ENCODE data around the gene KIF1B. TPM values are rescaled to one million over a fixed set of nuclear protein-coding genes. Genes with fewer than 3 reads are reported as not detected.

KIF1B gene
- total and polyA plus RNA-seq, 2 donors (not counting 1 experiment from before 2014, with no cell fraction given): 3.5 to 16.4 TPM

DNA sequence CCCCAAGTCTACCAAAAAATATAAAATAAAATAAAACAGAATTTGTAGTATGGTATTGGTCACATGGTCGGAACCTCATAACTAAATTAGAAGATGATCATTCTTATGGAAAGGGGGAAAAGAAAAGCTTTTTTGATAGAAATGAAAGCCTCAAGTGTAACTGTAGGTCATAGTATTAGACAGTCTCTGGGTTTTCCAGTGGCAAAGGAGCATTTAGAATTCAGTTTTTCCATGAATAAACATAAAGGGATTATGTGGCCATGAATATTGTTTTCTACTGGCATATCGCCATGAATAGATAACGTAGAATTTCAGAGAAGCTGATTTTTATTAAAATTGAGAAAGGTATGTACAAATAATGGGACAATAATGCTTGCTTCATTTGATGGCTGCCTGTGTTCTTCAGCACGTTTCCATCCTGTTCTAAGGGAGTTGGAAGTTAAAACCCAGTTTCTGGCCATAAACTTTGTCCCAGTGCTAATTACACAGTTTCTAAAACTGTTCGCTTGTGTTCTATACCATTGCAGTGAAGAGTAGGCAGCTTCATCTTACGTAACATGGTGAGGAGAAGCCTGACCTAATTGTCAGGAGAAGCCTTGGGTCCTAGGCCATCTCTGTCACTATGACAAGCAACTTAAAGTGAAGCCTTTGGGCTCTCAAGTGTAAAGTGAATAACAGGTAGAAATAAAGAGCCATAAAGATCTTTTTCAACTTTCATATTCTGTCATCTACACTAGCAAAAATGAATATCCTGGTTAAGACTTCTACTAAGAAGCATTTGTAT is 118.0 kb downstream of the KIF1B start:
- Histone ChIP-seq H3K9ac (ENCODE audit: low read length) (no peak overlapping the region), H2AFZ (ENCODE audit: insufficient read depth, low read depth, low read length, poor library complexity, severe bottlenecking) (no peak overlapping the region), H3K4me2 (replicated peaks; ENCODE audit: low read depth, low read length, poor library complexity, severe bottlenecking) (no peak overlapping the region), H3K4me1 (ENCODE audit: control insufficient read depth in 2 of 2, insufficient read depth in 2 of 2, low read length in 2 of 2) (no peaks in the 10 kb centered on the region), H3K27me3 (replicated peaks in 1 of 4; ENCODE audit: control extremely low read depth in 1 of 4, control insufficient read depth in 3 of 4, insufficient read depth in 4 of 4, low read length in 3 of 4) (no peaks in the 10 kb centered on the region), H3K79me2 (ENCODE audit: control insufficient read depth, insufficient read depth, low read length) (no peaks in the 10 kb centered on the region), H3K27ac (ENCODE audit: low read length in 2 of 2) (no peak overlapping the region), H3K4me3 (ENCODE audit: control extremely low read depth in 1 of 5, extremely low read depth in 1 of 5, insufficient read depth in 1 of 5, low read depth in 2 of 5, low read length in 4 of 5) (no peak overlapping the region), H3K9me3 (ENCODE audit: control extremely low read depth in 1 of 3, control insufficient read depth in 2 of 3, insufficient read depth in 1 of 3, low read length in 2 of 3) (no peaks in the 10 kb centered on the region), H3K36me3 (replicated peaks in 1 of 2; ENCODE audit: control extremely low read depth in 1 of 2, control insufficient read depth in 1 of 2, extremely low read depth in 1 of 2, insufficient read depth in 2 of 2, low read length in 1 of 2) (peaks cover 0 to 1% of the 10 kb centered on the region in 2 experiments), H4K20me1 (ENCODE audit: control insufficient read depth, insufficient read depth, low read length, poor library complexity, severe bottlenecking) (no peaks in the 10 kb centered on the region)
- WGBS (ENCODE audit: insufficient coverage): 97% methylated on average over 5 of the region's 6 CpGs
- POLR2A ChIA-PET: no interaction called here
- Mint-ChIP-seq H3K27ac (no peak overlapping the region), H3K9me3 (ENCODE audit: insufficient read depth) (no peaks in the 10 kb centered on the region), H3K4me3 (no peak overlapping the region), H3K27me3 (no peaks in the 10 kb centered on the region), H3K4me1 (no peaks in the 10 kb centered on the region)
- CTCF ChIA-PET: no interaction called here
- ATAC-seq (ENCODE audit: low read depth) (no peak), DNase-seq (no peak)
- no peak for TF ChIP-seq CTCF (IDR thresholded peaks at IDR 0.05)
- no peak for TF ChIP-seq EZH2 (IDR thresholded peaks at IDR 0.05; ENCODE audit: borderline replicate concordance, insufficient read depth, low read depth, low read length, poor library complexity, severe bottlenecking)
- intact Hi-C loops (cut with micrococcal nuclease): no loop called here

GRCh38 chr1:10337436-10337835 is 127.1 kb downstream of the KIF1B start:
- Histone ChIP-seq H3K9ac (ENCODE audit: low read length) (no peak overlapping the region), H2AFZ (ENCODE audit: insufficient read depth, low read depth, low read length, poor library complexity, severe bottlenecking) (no peak overlapping the region), H3K4me2 (replicated peaks; ENCODE audit: low read depth, low read length, poor library complexity, severe bottlenecking) (no peak overlapping the region), H3K79me2 (ENCODE audit: control insufficient read depth, insufficient read depth, low read length) (no peaks in the 10 kb centered on the region), H3K4me1 (ENCODE audit: control insufficient read depth in 2 of 2, insufficient read depth in 2 of 2, low read length in 2 of 2) (no peaks in the 10 kb centered on the region), H3K9me3 (ENCODE audit: control extremely low read depth in 1 of 3, control insufficient read depth in 2 of 3, insufficient read depth in 1 of 3, low read length in 2 of 3) (no peaks in the 10 kb centered on the region), H4K20me1 (ENCODE audit: control insufficient read depth, insufficient read depth, low read length, poor library complexity, severe bottlenecking) (no peaks in the 10 kb centered on the region), H3K27ac (ENCODE audit: low read length in 2 of 2) (no peak overlapping the region), H3K36me3 (replicated peaks in 1 of 2; ENCODE audit: control extremely low read depth in 1 of 2, control insufficient read depth in 1 of 2, extremely low read depth in 1 of 2, insufficient read depth in 2 of 2, low read length in 1 of 2) (peaks cover 2 to 11% of the 10 kb centered on the region in 2 experiments), H3K27me3 (replicated peaks in 1 of 4; ENCODE audit: control extremely low read depth in 1 of 4, control insufficient read depth in 3 of 4, insufficient read depth in 4 of 4, low read length in 3 of 4) (no peaks in the 10 kb centered on the region), H3K4me3 (ENCODE audit: control extremely low read depth in 1 of 5, extremely low read depth in 1 of 5, insufficient read depth in 1 of 5, low read depth in 2 of 5, low read length in 4 of 5) (no peak overlapping the region)
- ChIA-PET CTCF (interaction anchor here (0.5 to 1.6 kb wide), 2 partner anchors 128 to 592 kb away, joined by 3 to 6 read pairs; partner anchors contain the start of gene KIF1B), POLR2A (no interaction called here)
- no peak for DNase-seq
- H3K9me3 Mint-ChIP-seq (ENCODE audit: insufficient read depth): no peaks in the 10 kb centered on the region
- no peaks in the 10 kb centered on the region for H3K4me1 Mint-ChIP-seq
- H3K4me3 Mint-ChIP-seq: no peak overlapping the region
- H3K27ac Mint-ChIP-seq: no peak overlapping the region
- WGBS (ENCODE audit: insufficient coverage): 100% methylated on average over 2 of the region's 3 CpGs
- no peak for ATAC-seq (ENCODE audit: low read depth)
- TF ChIP-seq EZH2 (IDR thresholded peaks at IDR 0.05; ENCODE audit: borderline replicate concordance, insufficient read depth, low read depth, low read length, poor library complexity, severe bottlenecking) (no peak), CTCF (IDR thresholded peaks at IDR 0.05) (no peak)
- intact Hi-C loops (cut with micrococcal nuclease): loop anchor here (10.0 kb wide), 1 partner anchor 123 kb away; the partner anchor contains the start of gene KIF1B
- no peaks in the 10 kb centered on the region for H3K27me3 Mint-ChIP-seq

Data from B cell (primary cell).